Measurements from ENCODE around the gene NDUFA12. TPM values are rescaled to one million over a fixed set of nuclear protein-coding genes. Genes with fewer than 3 reads are reported as not detected.

Gene NDUFA12
- total RNA-seq: 83.9 and 86.5 TPM in 2 replicates
- long read RNA-seq, transcript NDUFA12-201 (4 exons, 635 nt): major isoform, 13 of 15 reads
- long read RNA-seq, partial matches to known transcripts: 0 of 15 reads
- long read RNA-seq, other reads (novel, unspliced or antisense): 2 of 15 reads

GRCh38 chr12:95003213-95003920 lies at the start of gene NDUFA12:
NDUFA12 (minus strand) TSS chr12:95003697; CDS start chr12:95003680, 17 bp downstream.
- peak within 1 kb of the TSS; percentile 95 for H3K4me3 Mint-ChIP-seq (ENCODE audit: low read depth)
- peaks cover 6% of the 10 kb centered on the region for H3K4me1 Mint-ChIP-seq (ENCODE audit: low read depth)
- H3K27ac Mint-ChIP-seq: peak within 1 kb of the TSS; percentile 94
- no peaks in the 10 kb centered on the region for H3K27me3 Mint-ChIP-seq
- DNase-seq (ENCODE audit: low spot score, unreplicated experiment): peak; percentile 92
- peaks cover 6% of the 10 kb centered on the region for H3K9me3 Mint-ChIP-seq (ENCODE audit: low read depth)
- peaks cover 8% of the 10 kb centered on the region for H3K36me3 Mint-ChIP-seq (ENCODE audit: insufficient read depth)
- no peak for TF ChIP-seq CTCF (IDR thresholded peaks at IDR 0.05; ENCODE audit: unreplicated experiment)

- no peaks in the 10 kb centered on the region for H3K27me3 Mint-ChIP-seq
- H3K27ac Mint-ChIP-seq: peak overlapping the region; percentile 30
- H3K9me3 Mint-ChIP-seq (ENCODE audit: low read depth): no peaks in the 10 kb centered on the region
- no peaks in the 10 kb centered on the region for H3K4me1 Mint-ChIP-seq (ENCODE audit: low read depth)
- H3K4me3 Mint-ChIP-seq (ENCODE audit: low read depth): no peak overlapping the region
- no peak for TF ChIP-seq CTCF (IDR thresholded peaks at IDR 0.05; ENCODE audit: unreplicated experiment)
- H3K36me3 Mint-ChIP-seq (ENCODE audit: insufficient read depth): peaks cover 13% of the 10 kb centered on the region
- no peak for DNase-seq (ENCODE audit: low spot score, unreplicated experiment)
Measured at GRCh38 chr12:95051241-95051640, 47.7 kb upstream of the NDUFA12 start.

- DNase-seq (ENCODE audit: low spot score, unreplicated experiment): no peak
- Mint-ChIP-seq H3K4me3 (ENCODE audit: low read depth) (no peak overlapping the region), H3K9me3 (ENCODE audit: low read depth) (no peaks in the 10 kb centered on the region), H3K27me3 (no peaks in the 10 kb centered on the region), H3K27ac (no peak overlapping the region), H3K36me3 (ENCODE audit: insufficient read depth) (peaks cover 14% of the 10 kb centered on the region), H3K4me1 (ENCODE audit: low read depth) (no peaks in the 10 kb centered on the region)
- TF ChIP-seq CTCF (IDR thresholded peaks at IDR 0.05; ENCODE audit: unreplicated experiment): no peak
Measured at GRCh38 chr12:95037906-95038305, 34.4 kb upstream of the NDUFA12 start.

- TF ChIP-seq CTCF (IDR thresholded peaks at IDR 0.05; ENCODE audit: unreplicated experiment): no peak
- DNase-seq (ENCODE audit: low spot score, unreplicated experiment): no peak
- no peaks in the 10 kb centered on the region for H3K27me3 Mint-ChIP-seq
- no peak overlapping the region for H3K27ac Mint-ChIP-seq
- peaks cover 10% of the 10 kb centered on the region for H3K36me3 Mint-ChIP-seq (ENCODE audit: insufficient read depth)
- H3K9me3 Mint-ChIP-seq (ENCODE audit: low read depth): no peaks in the 10 kb centered on the region
- no peak overlapping the region for H3K4me3 Mint-ChIP-seq (ENCODE audit: low read depth)
- H3K4me1 Mint-ChIP-seq (ENCODE audit: low read depth): no peaks in the 10 kb centered on the region
Measured at GRCh38 chr12:95034750-95035149, 31.3 kb upstream of the NDUFA12 start.

GRCh38 chr12:95022477-95022876 lies 19.0 kb upstream of the NDUFA12 start:
- TF ChIP-seq CTCF (IDR thresholded peaks at IDR 0.05; ENCODE audit: unreplicated experiment): no peak
- no peak overlapping the region for H3K4me3 Mint-ChIP-seq (ENCODE audit: low read depth)
- H3K36me3 Mint-ChIP-seq (ENCODE audit: insufficient read depth): peaks cover 9% of the 10 kb centered on the region
- no peaks in the 10 kb centered on the region for H3K9me3 Mint-ChIP-seq (ENCODE audit: low read depth)
- no peak overlapping the region for H3K27ac Mint-ChIP-seq
- H3K4me1 Mint-ChIP-seq (ENCODE audit: low read depth): no peaks in the 10 kb centered on the region
- H3K27me3 Mint-ChIP-seq: no peaks in the 10 kb centered on the region
- no peak for DNase-seq (ENCODE audit: low spot score, unreplicated experiment)

All from progenitor cell of endocrine pancreas (in vitro differentiated cells).